Stimulated activated naive CD4-positive, alpha-beta T cell (primary cell): ENCODE measurements around the gene KLHL18.
"Not testable (repeated sequence)": the region's sequence is repeated elsewhere in the genome, so short reads cannot be mapped to it uniquely, and the experiment has no call there.

Experiments used
- DNase-seq, 6 experiments: peaks; one replicate each; lab custom pipeline; 2025; lab: John Stamatoyannopoulos, UW

Gene KLHL18

GRCh38 chr3:47282424-47283192, at the start of gene KLHL18, which contains the start of gene KIF9:
KLHL18 (plus strand) TSS chr3:47282944; CDS start chr3:47282966, 22 bp downstream.
KIF9 (minus strand) TSS chr3:47282799; CDS start chr3:47277374, 5,425 bp downstream.
- peak; percentile 92 to 99 (median 98) for DNase-seq

DNA sequence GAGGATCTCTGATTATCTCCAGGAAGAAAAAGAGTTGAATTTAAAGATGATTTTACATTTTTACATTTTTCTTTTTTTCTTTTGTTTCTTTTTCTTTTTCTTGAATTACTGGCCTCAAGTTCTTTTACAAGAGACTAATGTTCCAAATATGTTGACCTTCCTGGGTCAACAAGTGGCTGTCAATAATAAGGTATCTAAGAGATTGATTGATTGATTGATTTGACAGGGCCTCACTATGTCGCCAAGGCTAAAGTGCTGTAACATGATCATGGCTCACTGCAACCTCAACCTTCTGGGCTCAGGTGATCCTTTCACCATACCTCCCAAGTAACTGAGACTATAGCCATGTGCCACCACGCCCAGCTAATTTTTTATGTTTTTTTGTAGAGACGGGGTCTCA, 44.7 kb upstream of the KLHL18 start:
- no peak for DNase-seq

DNA sequence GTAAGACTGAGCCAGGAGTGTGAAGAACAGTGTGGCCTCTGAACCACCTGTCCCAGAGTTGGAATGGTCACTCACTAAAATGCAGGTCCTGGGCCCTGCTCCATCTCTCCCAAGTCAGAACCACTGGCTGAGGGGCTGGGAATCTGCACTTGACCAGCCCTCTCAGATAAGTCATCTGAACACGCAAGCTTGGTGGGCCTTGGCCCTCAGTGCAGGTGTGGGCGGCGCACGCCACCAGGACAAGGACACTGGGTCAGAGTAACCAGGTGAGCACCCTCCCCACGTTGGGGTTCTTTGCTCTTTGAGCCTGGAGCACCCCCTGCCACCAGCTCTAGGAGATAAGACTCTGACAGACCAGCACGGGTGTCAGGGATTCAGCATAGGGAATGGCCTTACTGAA, 42.8 kb upstream of the KLHL18 start:
- no peak for DNase-seq

- no peak for DNase-seq
Observed at GRCh38 chr3:47243419-47244147, 39.2 kb upstream of the KLHL18 start.

DNA sequence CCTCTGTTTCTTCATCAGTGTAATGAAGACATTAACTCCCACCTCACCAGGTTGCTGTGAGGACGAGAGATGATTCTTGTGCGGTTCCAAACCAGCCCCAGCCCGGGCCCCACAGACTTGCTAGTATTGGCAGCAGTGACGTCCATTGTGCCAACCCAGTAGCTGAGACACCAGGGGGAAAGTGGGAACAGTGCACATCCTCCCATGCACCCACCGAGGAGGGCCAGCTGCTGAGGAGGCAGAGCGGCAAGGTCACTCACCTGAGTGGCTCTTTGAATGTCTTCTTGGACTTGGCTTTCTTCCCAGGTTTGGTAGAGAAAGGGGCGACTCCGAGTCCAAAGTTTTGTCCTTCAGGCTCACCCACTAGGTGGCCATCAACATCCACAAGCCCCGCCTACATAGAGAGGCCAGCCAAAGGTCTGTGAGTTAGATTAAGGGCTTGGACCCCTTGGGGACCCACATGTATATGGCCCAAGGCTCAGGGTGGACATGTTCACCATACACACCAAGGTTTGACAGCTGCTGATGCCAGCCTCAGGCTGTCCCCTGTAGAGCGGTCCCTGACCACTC, 38.1 kb upstream of the KLHL18 start:
- no peak for DNase-seq

DNA sequence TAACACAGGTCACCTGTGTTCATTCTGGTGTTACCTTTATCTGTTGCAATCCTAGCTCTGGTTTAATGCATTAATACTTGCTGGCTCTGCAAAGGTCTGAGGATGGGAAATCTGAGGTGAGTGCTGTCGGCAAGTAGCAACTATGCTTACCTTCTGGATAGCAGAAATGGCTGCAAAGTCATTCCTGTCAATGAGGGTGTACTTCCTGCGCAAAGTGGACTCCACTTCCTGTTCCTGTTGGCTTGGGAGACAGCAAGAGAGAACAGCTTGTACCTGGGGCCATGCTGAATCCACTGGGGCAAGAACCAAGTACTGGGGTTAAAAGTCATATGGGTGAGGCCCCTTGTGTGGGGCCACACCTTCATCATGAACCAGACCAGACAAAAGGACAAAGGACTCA, 37.5 kb upstream of the KLHL18 start:
- no peak for DNase-seq

DNA sequence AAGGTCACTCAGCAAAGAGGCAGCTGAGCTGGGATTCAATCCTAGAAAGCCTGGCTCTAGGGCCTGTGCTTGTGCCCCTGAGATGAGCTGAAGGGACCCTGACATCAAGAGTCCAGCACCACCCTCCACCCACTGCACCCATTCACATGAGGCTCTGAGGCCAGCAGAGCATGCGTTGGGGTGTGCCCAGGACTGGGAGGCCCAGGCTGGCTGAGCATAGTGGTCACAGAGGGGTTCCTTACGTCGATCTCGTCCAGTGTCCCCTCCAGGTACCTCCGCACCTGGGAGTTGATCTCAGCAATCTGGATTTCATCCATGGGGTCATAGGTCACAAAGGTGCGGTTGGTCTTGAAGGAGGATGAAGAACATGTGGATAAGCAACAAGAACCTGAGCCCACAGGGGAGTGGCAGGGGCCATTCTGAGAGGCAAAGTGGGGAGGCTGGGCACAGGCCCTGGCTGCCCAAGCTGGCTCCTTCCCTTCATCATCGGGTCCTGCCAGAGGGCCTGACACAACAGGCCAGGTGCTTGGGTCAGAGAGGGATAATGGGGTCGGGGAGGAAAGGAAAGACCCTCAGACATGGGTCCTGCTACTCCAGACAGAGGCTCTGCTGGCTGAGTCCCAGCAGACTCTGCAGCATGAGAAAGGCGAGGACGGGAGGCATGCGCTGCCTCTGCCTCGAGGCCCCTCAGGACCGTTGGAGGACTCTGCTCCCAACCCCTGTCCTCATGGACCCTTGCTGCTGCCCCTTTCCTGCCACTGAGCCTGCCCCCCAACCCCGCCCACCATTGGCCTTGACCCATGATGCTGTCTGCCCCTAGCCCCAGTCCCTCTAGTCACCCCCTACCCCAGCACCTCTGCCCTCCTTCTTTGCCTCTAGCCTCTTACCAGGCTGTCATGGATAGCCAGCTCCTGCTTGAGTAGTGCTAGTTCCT, 35.3 kb upstream of the KLHL18 start:
- no peak for DNase-seq

DNA sequence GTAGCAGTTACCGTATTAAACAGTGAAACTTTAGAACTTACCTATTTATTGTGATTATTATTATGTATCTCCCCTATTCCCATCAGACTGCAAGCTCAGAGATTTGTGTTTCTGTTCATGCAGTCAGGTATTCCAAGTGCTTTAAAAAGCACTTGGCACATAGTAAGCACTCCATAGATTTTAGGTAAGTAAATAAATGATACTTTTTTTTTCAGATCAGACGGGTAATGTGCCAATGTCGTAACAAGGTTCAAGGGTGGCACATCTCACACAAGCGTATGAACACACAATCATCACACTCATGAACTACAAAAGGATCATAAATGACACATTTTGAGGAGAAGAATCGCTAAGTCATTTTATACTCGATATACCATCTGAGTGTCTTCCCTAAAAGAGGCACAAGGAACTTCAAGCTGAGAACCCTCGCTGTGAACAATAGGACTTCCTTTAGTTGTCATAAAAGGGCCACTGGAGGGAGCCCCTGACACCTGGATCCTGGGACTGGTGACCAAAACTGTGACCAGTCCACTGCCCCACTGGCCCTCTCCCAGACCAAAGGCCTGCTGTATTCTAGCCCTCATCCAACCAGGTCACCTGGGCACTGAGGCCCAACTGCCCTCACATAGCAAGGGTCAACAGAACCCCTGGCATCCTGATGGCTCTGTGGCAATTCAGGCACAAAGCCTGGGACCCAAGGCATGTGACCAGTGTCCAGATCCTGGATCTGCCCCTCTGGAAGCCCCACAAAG, 32.3 kb upstream of the KLHL18 start:
- DNase-seq: no peak

DNA sequence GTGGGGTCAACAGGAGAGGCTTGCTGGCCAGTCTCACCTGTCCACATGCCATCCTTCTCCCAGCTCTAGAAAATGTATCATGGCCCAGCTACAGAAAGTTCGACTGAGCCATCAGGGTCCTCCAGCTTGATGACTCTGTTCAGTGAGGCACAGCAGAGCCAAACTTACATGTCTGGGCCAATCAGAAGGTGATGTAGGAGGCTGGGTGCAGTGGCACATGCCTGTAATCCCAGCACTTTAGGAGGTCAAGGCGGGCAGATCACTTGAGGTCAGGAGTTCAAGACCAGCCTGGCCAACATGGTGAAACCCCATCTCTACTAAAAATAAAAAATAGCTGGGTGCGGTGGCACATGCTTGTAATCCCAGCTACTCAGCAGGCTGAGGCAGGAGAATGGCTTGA, 31.7 kb upstream of the KLHL18 start:
- DNase-seq: not testable (repeated sequence)

DNA sequence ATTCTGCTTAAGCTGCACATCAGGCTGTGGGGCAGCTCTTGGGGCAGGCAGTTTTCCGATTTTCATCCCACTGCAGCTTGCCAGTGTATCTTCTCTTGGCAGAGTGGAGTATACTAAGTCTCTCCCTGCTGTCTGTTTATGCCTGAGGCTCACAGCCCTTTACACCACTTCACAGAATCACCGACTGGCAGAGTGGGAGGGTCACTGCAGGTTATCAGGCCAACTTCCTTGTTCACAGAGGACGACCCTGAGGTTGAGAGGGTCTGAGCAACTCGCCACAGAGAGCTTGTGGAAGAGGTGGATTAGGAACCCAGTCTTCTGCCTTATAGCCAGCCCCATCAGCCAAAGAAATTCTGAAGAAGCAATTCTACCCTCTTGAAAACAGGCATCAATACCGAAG, 31.1 kb upstream of the KLHL18 start:
- no peak for DNase-seq

- not testable (repeated sequence) for DNase-seq
Observed at GRCh38 chr3:47256331-47256730, 26.4 kb upstream of the KLHL18 start.

DNA sequence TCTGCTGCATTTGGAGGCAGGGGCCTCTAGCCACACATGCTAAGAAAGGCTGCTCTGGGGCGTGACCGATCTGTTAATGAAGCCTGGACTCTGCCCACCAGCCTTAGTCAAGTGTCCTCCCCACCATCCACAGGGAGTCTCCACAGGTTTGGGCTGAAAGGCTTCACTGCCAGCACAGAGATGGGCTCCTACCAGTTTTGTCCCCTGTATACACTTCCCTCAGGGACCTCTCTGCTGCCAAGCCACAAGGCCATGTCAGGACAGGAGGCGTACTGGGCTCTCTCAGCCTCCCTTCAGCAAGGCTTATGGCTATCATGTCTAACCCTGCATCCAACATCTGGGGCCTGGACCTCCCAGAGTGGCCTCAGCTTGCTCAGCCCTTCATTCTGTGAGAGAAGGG, 23.6 kb upstream of the KLHL18 start:
- no peak for DNase-seq

GRCh38 chr3:47260605-47261004, 22.1 kb upstream of the KLHL18 start:
- no peak for DNase-seq

GRCh38 chr3:47261301-47261700, 21.4 kb upstream of the KLHL18 start:
- no peak for DNase-seq

DNA sequence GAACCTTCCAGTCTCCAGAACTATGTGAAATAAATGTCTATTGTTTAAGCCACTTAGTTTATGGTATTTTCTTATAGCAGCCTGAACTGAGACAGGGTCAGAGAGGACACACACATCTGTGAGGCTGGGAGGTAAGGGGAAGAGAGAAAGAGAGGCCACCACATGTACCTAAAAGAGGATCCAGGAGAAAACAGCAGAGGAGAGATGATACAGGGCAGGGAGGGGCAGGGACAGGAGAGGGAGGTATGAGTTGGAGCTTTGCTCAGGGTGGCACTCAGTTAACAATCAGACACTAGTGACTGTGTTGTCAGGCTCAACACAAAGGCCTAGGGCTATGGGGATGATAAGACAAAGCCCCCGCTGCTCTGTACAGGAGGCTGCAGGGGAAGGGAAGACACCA, 17.7 kb upstream of the KLHL18 start:
- no peak for DNase-seq

GRCh38 chr3:47265725-47266428, 16.9 kb upstream of the KLHL18 start:
- DNase-seq: no peak

DNA sequence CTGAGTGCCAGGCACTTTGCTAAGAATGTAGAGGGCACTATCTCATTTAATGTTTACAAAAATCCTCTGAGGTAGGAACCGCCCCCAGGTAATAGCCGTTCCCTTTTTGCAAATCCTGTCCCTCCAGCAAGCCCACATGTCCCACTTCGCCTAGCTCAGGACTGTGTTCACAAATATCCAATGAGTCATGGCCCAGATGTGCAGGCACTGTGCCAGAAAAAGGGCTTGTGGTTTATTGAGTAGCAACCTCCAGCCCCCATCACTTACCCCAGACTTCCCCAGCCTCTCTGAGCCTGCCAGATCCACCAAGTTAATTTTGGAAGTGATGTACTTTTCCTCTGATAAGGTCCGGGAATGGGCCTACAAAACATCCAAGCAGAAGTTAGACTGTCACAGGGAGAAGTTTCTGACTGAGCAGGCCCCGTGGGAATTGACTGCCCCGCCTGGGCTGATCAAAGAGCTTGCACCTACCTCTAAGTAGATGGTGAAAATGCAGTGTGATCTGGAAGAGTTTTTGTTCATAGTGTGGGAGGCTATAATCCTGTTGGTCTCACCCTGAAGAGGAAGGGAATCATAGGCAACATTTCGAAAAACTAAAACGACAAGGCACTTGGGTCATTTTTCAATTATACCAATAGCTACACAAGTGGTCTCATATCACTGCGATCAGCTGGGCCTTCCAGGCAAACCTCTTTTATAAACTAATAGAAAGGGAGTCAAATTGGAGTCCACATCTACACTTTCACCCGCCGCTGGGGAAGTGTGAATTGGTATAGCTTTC, 15.8 kb upstream of the KLHL18 start:
- DNase-seq: no peak

- no peak for DNase-seq
Observed at GRCh38 chr3:47267490-47267824, 15.3 kb upstream of the KLHL18 start.

DNA sequence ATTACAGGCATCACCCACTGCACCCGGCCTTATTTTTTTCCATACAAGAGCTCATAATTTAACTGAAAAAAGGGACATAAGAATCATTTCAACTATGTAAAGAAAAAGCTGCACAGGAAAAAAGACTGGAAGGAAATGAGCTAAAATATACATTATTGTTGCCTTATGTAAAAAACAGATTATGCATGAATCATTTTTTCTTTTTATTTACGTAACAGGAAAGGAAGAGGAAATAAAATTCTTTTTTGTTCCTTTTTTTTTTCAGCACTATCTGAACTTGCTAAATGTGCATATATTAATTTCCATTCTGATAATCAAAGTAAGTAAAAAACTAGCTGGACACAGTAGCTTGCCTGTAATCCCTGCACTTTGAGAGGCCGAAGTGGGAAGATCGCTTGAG, 12.2 kb upstream of the KLHL18 start:
- DNase-seq: no peak

GRCh38 chr3:47273564-47273963, 9.2 kb upstream of the KLHL18 start:
- DNase-seq: no peak
